Activated CD4-positive, alpha-beta T cell treated with anti-CD3 and anti-CD28 coated beads for 36 hours (primary cell): ENCODE results near the gene PPP3CA. TPM values are rescaled to one million over a fixed set of nuclear protein-coding genes. Genes with fewer than 3 reads are reported as not detected.

ENCODE experiments used
- ATAC-seq: fragments of 200-7000 bp; cut with Tn5 transposase; one replicate; pipeline ENCODE4 v1.10.0; 2021; ENCODE audit warnings: mild to moderate bottlenecking, moderate library complexity
- CTCF ChIA-PET: fragments of 350-600 bp; sonication (Branson Sonifier 250); formaldehyde crosslinking; loops from one replicate; lab custom pipeline; 2021; ENCODE audit warnings: antibody characterized with exemption; lab: Charles Lee
- POLR2A ChIA-PET: fragments of 350-600 bp; sonication (Branson Sonifier 250); formaldehyde crosslinking; loops from one replicate; lab custom pipeline; 2021; ENCODE audit warnings: antibody characterized with exemption, inconsistent platforms; lab: Charles Lee
- DNase-seq: peaks from one replicate; pipeline ENCODE4 v3.0.0-alpha.2; 2020
- H3K27ac Mint-ChIP-seq: one replicate; pipeline ENCODE4 v1.8.0; 2021; ENCODE audit warnings: mixed read lengths
- H3K27me3 Mint-ChIP-seq: one replicate; pipeline ENCODE4 v1.8.0; 2021; ENCODE audit warnings: mixed read lengths
- H3K36me3 Mint-ChIP-seq: one replicate; pipeline ENCODE4 v1.8.0; 2021; ENCODE audit warnings: low read depth, mixed read lengths
- H3K4me1 Mint-ChIP-seq: one replicate; pipeline ENCODE4 v1.8.0; 2021; ENCODE audit warnings: mixed read lengths
- H3K4me3 Mint-ChIP-seq: one replicate; pipeline ENCODE4 v1.8.0; 2021; ENCODE audit warnings: mild to moderate bottlenecking, moderate library complexity, mixed read lengths
- H3K9me3 Mint-ChIP-seq: one replicate; pipeline ENCODE4 v1.8.0; 2021; ENCODE audit warnings: low read depth, mixed read lengths
- intact Hi-C, 2 experiments: fragments of 100-400 bp; cut with DNase I in 1 of 2; cut with micrococcal nuclease in 1 of 2; formaldehyde crosslinking; loops; one replicate each; pipeline versions ENCODE4 v1.14.2 to v1.15.1; 2022 to 2024; cut with DNase I, micrococcal nuclease
- total RNA-seq, 2 experiments: library from RNA; stranded (reverse); gene quantifications; one replicate each; pipeline ENCODE4 v1.2.3, GENCODE V29; 2021

The PPP3CA gene
- total RNA-seq, 2 experiments from 2014 or later = 7.6 to 8.3 TPM

DNA sequence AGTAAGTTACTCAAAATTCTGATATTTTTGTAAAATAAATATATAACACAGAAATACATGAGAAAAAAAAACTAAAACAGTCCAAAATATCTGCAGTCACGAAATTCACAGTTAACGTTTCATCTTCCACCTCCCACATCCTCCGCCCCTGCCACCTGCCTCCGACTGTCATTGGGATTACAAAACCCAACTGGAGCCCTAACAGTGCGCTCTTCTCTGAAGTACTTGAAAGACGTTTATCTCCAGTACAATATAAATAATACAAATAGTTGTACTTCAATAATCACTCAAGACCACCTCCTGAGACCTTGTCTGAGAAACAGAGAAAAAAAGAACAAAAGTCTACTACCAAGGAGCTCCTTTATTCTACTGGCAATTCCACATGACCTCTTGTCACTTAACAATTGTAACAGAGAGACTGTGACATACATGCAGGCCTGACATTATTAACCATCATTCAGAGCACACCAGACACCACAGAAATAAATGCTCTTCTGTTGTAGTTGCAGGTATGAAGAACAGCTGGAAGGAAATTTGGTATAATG lies 280.6 kb downstream of the PPP3CA start:
- Mint-ChIP-seq H3K4me1 (no peaks in the 10 kb centered on the region), H3K9me3 (no peaks in the 10 kb centered on the region), H3K27me3 (no peaks in the 10 kb centered on the region), H3K36me3 (peaks cover 4% of the 10 kb centered on the region), H3K4me3 (no peak overlapping the region), H3K27ac (no peak overlapping the region)
- intact Hi-C loops = no loop called here
- no peak for ATAC-seq
- no peak for DNase-seq
- CTCF ChIA-PET = no interaction called here
- POLR2A ChIA-PET = no interaction called here

DNA sequence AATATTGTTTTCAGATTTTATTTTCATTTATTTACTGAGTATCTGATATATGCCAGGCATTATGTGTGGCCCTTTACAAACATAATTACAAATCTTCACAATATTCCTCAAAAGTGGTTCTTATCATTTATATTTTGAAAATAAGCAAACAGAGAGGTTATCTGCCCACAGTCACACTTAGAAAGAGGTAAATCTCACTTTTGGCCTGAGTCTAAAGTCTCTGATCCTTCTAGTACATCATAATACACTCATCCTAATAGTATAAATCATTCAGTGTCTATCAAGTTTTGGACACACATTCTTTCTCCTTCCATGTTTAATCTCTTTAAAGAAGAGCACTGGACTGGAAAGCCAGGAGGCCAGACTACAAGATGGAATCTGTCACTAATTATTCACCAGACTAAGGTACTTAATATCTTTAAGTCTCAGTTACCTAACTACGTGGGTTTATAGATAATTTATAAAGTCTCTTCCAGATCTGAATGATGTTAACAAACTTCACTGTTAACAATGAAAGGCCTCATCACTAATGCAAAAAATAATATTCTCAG lies 281.3 kb downstream of the PPP3CA start:
- POLR2A ChIA-PET = no interaction called here
- ATAC-seq (no peak), DNase-seq (no peak)
- Mint-ChIP-seq H3K9me3 (no peaks in the 10 kb centered on the region), H3K36me3 (peaks cover 4% of the 10 kb centered on the region), H3K27me3 (no peaks in the 10 kb centered on the region), H3K4me3 (no peak overlapping the region), H3K4me1 (no peaks in the 10 kb centered on the region), H3K27ac (no peak overlapping the region)
- CTCF ChIA-PET = no interaction called here
- intact Hi-C loops = no loop called here

DNA sequence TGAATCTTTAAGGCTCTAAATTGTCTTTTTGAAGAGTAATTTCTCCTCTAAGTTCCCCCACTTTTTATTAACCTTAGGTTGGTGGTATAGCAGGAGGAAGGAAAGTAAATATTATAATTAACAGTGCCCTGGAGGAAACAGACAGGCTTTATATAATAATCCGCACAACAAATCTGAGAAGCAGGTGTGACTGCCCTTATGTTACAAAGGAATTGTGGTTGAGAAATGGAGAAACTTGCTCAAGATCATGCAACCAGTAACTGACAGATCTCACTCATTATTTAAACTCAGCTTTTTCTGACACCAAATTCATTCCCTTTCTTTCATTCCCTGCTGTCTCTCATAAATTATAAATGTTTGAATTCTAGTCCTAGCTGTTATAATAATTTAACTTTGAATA lies 282.0 kb downstream of the PPP3CA start:
- no peak for DNase-seq
- H3K27ac Mint-ChIP-seq = no peak overlapping the region
- no peaks in the 10 kb centered on the region for H3K4me1 Mint-ChIP-seq
- no peaks in the 10 kb centered on the region for H3K27me3 Mint-ChIP-seq
- no peak overlapping the region for H3K4me3 Mint-ChIP-seq
- CTCF ChIA-PET = no interaction called here
- POLR2A ChIA-PET = no interaction called here
- no peaks in the 10 kb centered on the region for H3K9me3 Mint-ChIP-seq
- ATAC-seq = no peak
- peaks cover 4% of the 10 kb centered on the region for H3K36me3 Mint-ChIP-seq
- intact Hi-C loops = no loop called here

DNA sequence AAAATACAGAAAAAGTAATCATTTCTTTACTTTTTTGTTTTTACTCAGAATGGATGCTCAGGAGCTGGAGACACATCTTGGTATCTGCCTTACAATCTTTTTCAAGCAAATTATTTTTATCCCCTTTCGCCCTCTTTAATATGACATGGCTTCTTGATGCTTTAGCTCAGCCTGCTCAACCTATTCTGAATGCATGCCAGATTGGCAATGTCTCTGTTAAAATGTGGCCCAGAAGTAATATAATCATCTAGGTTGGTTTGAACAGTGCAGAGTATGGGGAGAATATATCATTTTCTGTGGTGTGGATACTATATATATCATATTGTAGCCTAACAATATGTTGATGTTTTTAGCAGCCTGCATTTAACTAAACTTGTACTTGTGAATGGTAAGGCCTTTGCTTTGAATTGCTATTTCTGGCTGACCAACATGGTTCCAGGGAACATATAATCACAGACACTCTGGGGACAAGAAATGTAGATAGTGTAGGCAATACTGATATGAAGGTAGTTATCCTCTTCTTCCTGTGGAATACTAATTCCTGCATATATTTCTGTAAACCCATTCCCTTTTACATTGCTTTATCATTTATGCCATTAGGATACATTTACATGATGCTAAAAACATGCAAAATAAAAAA lies 282.7 kb downstream of the PPP3CA start:
- Mint-ChIP-seq H3K36me3 (peaks cover 6% of the 10 kb centered on the region), H3K4me1 (no peaks in the 10 kb centered on the region), H3K27ac (no peak overlapping the region), H3K9me3 (no peaks in the 10 kb centered on the region), H3K27me3 (no peaks in the 10 kb centered on the region), H3K4me3 (no peak overlapping the region)
- intact Hi-C loops = no loop called here
- ATAC-seq (no peak), DNase-seq (no peak)
- CTCF ChIA-PET = no interaction called here
- POLR2A ChIA-PET = no interaction called here

DNA sequence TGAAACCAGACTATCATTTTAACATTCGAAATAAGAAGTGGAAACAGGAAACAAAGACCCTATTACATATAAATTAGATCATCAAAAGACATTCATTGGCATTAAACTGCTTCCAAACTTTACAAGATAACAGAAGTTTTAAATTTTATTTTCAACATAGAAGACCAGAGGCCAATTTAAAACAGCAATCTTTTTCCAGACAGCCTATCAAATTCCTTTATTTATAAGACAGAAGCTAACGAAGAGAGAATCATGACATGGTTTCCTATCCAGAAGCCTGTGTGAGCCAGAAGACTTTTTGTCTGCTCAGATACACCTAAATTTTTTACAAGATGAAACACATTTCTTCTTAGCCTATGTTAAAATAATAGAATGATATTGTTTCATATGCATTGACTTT lies 291.9 kb downstream of the PPP3CA start:
- Mint-ChIP-seq H3K4me3 (no peak overlapping the region), H3K36me3 (peaks cover 3% of the 10 kb centered on the region), H3K27me3 (no peaks in the 10 kb centered on the region), H3K4me1 (peaks cover 7% of the 10 kb centered on the region), H3K9me3 (no peaks in the 10 kb centered on the region), H3K27ac (no peak overlapping the region)
- ATAC-seq (no peak), DNase-seq (no peak)
- ChIA-PET CTCF (no interaction called here), POLR2A (no interaction called here)
- intact Hi-C loops = no loop called here

DNA sequence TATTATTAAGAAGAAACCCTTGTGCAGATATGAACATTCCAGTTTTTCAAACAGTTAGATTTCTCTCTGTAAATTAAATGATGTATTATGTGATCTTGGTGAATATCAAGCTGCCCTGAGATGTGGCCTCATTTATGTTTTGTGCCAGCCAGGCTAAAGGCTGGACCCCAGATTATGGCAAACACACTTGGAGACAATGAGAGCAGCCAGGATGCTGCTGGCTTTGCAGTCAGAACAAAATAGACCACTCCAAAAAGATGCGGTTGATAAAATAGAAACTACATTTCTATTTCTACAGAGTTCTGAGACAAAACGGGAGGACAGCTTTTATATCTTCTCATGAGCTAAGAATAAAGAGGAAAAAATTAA lies 296.5 kb downstream of the PPP3CA start:
- POLR2A ChIA-PET = interaction anchor here (1.0 kb wide), 1 partner anchor 31 kb away, joined by 3 read pairs; no protein-coding TSS in a partner anchor
- CTCF ChIA-PET = interaction anchor here (0.5 to 1.1 kb wide), 2 partner anchors 9 to 35 kb away, joined by 3 to 4 read pairs; no protein-coding TSS in a partner anchor
- Mint-ChIP-seq H3K9me3 (no peaks in the 10 kb centered on the region), H3K4me3 (no peak overlapping the region), H3K4me1 (peaks cover 13% of the 10 kb centered on the region), H3K27ac (no peak overlapping the region), H3K27me3 (no peaks in the 10 kb centered on the region), H3K36me3 (no peaks in the 10 kb centered on the region)
- DNase-seq (no peak), ATAC-seq (no peak)
- intact Hi-C loops = no loop called here

DNA sequence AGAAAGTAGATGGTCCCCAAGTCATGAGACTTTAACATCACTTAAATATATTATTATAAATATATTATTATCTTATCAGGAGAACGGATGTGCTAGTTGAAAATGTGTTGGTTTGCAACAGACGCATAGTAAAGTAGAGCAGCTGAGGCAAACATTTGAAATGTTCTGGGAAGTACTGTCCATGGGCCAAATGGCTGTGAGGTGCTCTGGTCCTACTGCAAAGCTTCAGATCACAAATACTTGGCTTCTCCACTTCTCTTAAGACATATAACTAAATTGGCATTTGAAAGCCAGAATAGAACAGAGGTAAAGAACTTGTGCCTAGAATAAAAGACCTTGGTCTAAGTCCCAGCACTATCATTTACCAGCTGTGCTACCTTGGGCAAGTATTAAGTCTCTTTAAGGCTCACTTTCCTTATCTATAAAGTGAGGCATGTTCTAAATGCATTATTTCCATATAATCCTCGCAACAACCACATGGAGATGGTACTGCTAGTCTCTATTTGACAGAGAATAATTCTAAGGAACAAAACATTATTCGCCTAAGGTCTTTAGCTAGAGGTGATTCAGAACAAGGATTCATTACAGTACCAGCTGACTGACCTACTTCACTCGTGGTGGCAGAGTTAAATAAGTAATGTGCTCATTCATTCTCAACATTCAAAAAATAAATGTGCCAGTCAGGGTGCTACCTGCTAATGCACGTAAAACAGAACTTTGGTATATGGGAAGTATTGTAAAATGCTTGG lies 297.1 kb downstream of the PPP3CA start:
- H3K4me3 Mint-ChIP-seq = no peak overlapping the region
- DNase-seq = no peak
- H3K4me1 Mint-ChIP-seq = peaks cover 13% of the 10 kb centered on the region

DNA sequence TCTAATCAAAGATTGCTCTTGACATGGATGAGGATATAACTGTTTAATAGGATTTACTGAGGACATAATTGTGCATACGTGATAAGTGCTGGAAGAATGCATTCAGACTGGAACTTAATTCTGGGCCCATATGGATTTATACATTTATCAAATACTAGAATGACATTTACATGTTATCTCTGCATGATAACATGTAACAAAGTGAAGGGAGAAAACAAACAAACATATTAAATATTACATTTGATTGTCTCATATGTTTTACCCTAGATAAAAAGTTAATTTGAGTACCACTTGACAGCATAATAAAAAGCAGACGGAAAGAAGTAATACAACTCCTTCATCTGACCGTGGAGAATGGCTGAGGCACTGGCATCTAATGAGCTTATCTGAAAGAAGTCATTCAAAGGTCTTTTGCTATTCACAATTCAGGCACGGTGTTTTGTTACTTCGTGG lies 297.8 kb downstream of the PPP3CA start:
- ATAC-seq = no peak
- Mint-ChIP-seq H3K4me1 (peaks cover 13% of the 10 kb centered on the region), H3K4me3 (no peak overlapping the region)

More for the DNA sequence above, 297.1 kb downstream of the PPP3CA start:
- ATAC-seq = peak; percentile 83
- Mint-ChIP-seq H3K9me3 (no peaks in the 10 kb centered on the region), H3K27ac (no peak overlapping the region), H3K36me3 (no peaks in the 10 kb centered on the region), H3K27me3 (no peaks in the 10 kb centered on the region)
- CTCF ChIA-PET = interaction anchor here (0.5 to 1.1 kb wide), 2 partner anchors 8 to 383 kb away, joined by 3 read pairs; no protein-coding TSS in a partner anchor
- intact Hi-C loops = no loop called here
- POLR2A ChIA-PET = interaction anchor here (1.0 kb wide), 1 partner anchor 30 kb away, joined by 3 read pairs; no protein-coding TSS in a partner anchor

DNA sequence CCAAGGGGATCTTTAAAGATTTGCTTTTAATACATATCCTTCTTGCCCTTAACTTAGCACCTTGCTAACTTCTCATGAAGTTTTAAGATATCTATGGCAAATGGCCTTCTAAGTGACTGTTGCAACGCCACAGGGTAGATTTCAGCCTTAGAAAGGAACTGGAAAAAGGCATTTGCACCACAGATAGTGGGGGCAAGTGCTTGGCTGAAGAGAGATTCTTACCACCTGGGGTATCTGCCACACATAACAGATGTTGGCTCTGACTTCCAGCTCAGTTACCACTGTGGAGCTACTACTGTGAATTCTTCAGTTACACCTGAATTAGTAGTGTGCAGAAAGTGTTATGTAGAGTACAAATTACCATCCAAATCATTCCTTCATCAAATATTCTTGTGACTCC lies 302.6 kb downstream of the PPP3CA start:
- intact Hi-C loops = no loop called here
- H3K27ac Mint-ChIP-seq = no peak overlapping the region
- peaks cover 7% of the 10 kb centered on the region for H3K4me1 Mint-ChIP-seq
- H3K36me3 Mint-ChIP-seq = no peaks in the 10 kb centered on the region
- ChIA-PET POLR2A (no interaction called here), CTCF (interaction anchor here (0.8 kb wide), 1 partner anchor 435 kb away, joined by 3 read pairs; no protein-coding TSS in a partner anchor)
- DNase-seq = no peak
- ATAC-seq = no peak
- H3K27me3 Mint-ChIP-seq = no peaks in the 10 kb centered on the region
- no peak overlapping the region for H3K4me3 Mint-ChIP-seq
- no peaks in the 10 kb centered on the region for H3K9me3 Mint-ChIP-seq

More for the DNA sequence above, 297.8 kb downstream of the PPP3CA start:
- Mint-ChIP-seq H3K36me3 (no peaks in the 10 kb centered on the region), H3K9me3 (no peaks in the 10 kb centered on the region), H3K27me3 (no peaks in the 10 kb centered on the region), H3K27ac (no peak overlapping the region)
- POLR2A ChIA-PET = no interaction called here
- intact Hi-C loops = no loop called here
- DNase-seq = no peak
- CTCF ChIA-PET = interaction anchor here (0.5 kb wide), 1 partner anchor 383 kb away, joined by 3 read pairs; no protein-coding TSS in a partner anchor

DNA sequence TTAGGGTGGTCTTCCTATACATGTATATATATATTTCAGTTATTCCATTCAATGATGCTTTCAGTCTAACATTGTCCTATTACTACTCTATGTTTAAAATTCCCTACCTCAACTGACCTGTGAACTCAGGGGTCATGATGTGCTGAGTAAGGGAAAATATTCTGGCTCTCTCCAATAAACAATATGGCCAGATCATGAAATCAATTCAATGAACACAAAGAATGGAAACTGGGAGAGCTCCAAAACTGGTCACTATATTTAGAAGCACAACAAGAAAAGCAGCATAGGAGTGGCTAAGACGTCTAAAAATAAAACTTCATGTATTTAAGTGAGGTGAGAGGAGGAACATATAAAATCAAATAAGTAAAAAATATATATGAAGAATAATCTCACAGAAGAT lies 304.5 kb downstream of the PPP3CA start:
- no peaks in the 10 kb centered on the region for H3K27me3 Mint-ChIP-seq

DNA sequence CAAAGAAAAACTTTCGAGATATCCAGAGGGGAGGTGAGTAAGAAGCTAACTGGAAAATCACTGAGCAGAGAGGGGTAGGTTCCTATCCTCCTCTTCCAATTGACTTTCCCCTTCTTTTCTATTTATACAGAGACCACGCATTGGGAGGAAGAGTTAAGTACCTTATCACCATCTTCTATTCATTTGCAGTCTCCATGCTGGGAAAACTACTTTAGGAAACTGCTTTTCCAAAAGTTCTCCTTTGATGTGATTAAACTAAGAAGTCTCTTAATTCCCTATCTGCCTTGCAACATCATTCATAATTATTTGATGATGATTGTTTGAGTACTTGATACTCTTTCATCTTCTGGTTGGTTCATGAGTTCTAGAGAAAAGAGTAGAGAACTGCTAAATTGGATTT lies 306.6 kb downstream of the PPP3CA start:
- no peaks in the 10 kb centered on the region for H3K27me3 Mint-ChIP-seq
- no peaks in the 10 kb centered on the region for H3K36me3 Mint-ChIP-seq
- ChIA-PET CTCF (interaction anchor here (0.5 kb wide), 1 partner anchor 949 kb away, joined by 4 read pairs; no protein-coding TSS in a partner anchor), POLR2A (no interaction called here)
- H3K9me3 Mint-ChIP-seq = no peaks in the 10 kb centered on the region
- intact Hi-C loops = no loop called here
- no peak for ATAC-seq
- H3K27ac Mint-ChIP-seq = no peak overlapping the region
- H3K4me3 Mint-ChIP-seq = no peak overlapping the region
- peaks cover 24% of the 10 kb centered on the region for H3K4me1 Mint-ChIP-seq
- no peak for DNase-seq

More for the DNA sequence above, 304.5 kb downstream of the PPP3CA start:
- no peak overlapping the region for H3K27ac Mint-ChIP-seq
- no peaks in the 10 kb centered on the region for H3K9me3 Mint-ChIP-seq
- ATAC-seq (no peak), DNase-seq (no peak)
- intact Hi-C loops = no loop called here
- H3K4me1 Mint-ChIP-seq = peaks cover 20% of the 10 kb centered on the region
- CTCF ChIA-PET = no interaction called here
- POLR2A ChIA-PET = no interaction called here
- H3K36me3 Mint-ChIP-seq = no peaks in the 10 kb centered on the region
- no peak overlapping the region for H3K4me3 Mint-ChIP-seq
